OCI-LY7 (cell line): ENCODE measurements around the gene RCVRN. TPM values are rescaled to one million over a fixed set of nuclear protein-coding genes. Genes with fewer than 3 reads are reported as not detected.

Experiments used
- BruUV-seq: library from RNA; stranded (reverse); fragments of 400-500 nt; replicated peaks from 2 replicates; lab custom pipeline; 2021; lab: Mats Ljungman, UMichigan
- CTCF ChIA-PET: fragments of 300-600 bp; sonication (Branson Sonifier 250); formaldehyde crosslinking; loops from one replicate; lab custom pipeline; 2022; ENCODE audit warnings: antibody characterized with exemption; ENCODE audit not compliant: unreplicated experiment; lab: Charles Lee
- POLR2A ChIA-PET: fragments of 300-600 bp; sonication (Branson Sonifier 250); formaldehyde crosslinking; loops from one replicate; lab custom pipeline; 2022; ENCODE audit warnings: antibody characterized with exemption; lab: Charles Lee
- DNase-seq: peaks from one replicate; pipeline ENCODE4 v3.0.0-alpha.2; 2015; ENCODE audit warnings: low spot score
- H2AFZ ChIP-seq: fragments of 200-600 bp; sonication (generic), shearing (Covaris generic); 2 replicates; pipeline ENCODE4 v1.6.1; 2014; ENCODE audit warnings: mild to moderate bottlenecking, antibody characterized with exemption, low read length, moderate library complexity
- H3K27ac ChIP-seq: fragments of 200-600 bp; sonication (generic); 2 replicates; pipeline ENCODE4 v1.5.1; 2014; ENCODE audit warnings: mixed run types, low read depth, mild to moderate bottlenecking, moderate library complexity, low read length, inconsistent platforms; ENCODE audit not compliant: poor library complexity, severe bottlenecking
- H3K36me3 ChIP-seq: fragments of 200-600 bp; sonication (generic); 2 replicates; pipeline ENCODE4 v1.6.1; 2014; ENCODE audit warnings: mild to moderate bottlenecking, antibody characterized with exemption, low read length, moderate library complexity, mixed read lengths; ENCODE audit not compliant: insufficient read depth
- H3K4me1 ChIP-seq: fragments of 200-600 bp; sonication (generic); 2 replicates; pipeline ENCODE4 v1.5.1; 2014; ENCODE audit warnings: mild to moderate bottlenecking, low read length; ENCODE audit not compliant: insufficient read depth, poor library complexity, severe bottlenecking
- H3K4me2 ChIP-seq: fragments of 200-600 bp; sonication (generic); 2 replicates; pipeline ENCODE4 v1.6.1; 2014; ENCODE audit warnings: mild to moderate bottlenecking, low read length
- H3K4me3 ChIP-seq: fragments of 200-600 bp; sonication (generic); 2 replicates; pipeline ENCODE4 v1.5.1; 2014; ENCODE audit warnings: mild to moderate bottlenecking, low read depth, low read length; ENCODE audit not compliant: poor library complexity, severe bottlenecking
- H3K79me2 ChIP-seq: fragments of 200-600 bp; sonication (generic); 2 replicates; pipeline ENCODE4 v1.6.1; 2016; ENCODE audit warnings: low read depth, mild to moderate bottlenecking, low read length, moderate library complexity, mixed read lengths; ENCODE audit not compliant: insufficient read depth
- H3K9me2 ChIP-seq: fragments of 200-600 bp; sonication (generic); 2 replicates; pipeline ENCODE4 v1.6.1; 2016; ENCODE audit warnings: mild to moderate bottlenecking, low read length, mixed read lengths; ENCODE audit not compliant: insufficient read depth
- H3K9me3 ChIP-seq: fragments of 200-600 bp; sonication (generic); 2 replicates; pipeline ENCODE4 v1.6.1; 2014; ENCODE audit warnings: mild to moderate bottlenecking, mixed run types, low read length, mixed read lengths
- H4K20me1 ChIP-seq: fragments of 200-600 bp; sonication (generic); 2 replicates; pipeline ENCODE4 v1.6.1; 2014; ENCODE audit warnings: mild to moderate bottlenecking, antibody characterized with exemption, low read length, moderate library complexity, mixed read lengths; ENCODE audit not compliant: insufficient read depth
- EZH2phosphoT487 ChIP-seq: fragments of 200-600 bp; sonication (generic); IDR thresholded peaks from 2 replicates; pipeline ENCODE4 v1.6.1; 2018; ENCODE audit warnings: low read depth, borderline replicate concordance, mild to moderate bottlenecking, mixed run types, antibody characterized with exemption, low read length, moderate library complexity, mixed read lengths
- intact Hi-C: fragments of 100-400 bp; cut with micrococcal nuclease; formaldehyde crosslinking; loops from one replicate; pipeline ENCODE4 v1.10.0; 2022; ENCODE audit not compliant: unreplicated experiment
- total RNA-seq, 2 experiments: library from RNA; depleted of rRNA in 1 of 2; stranded (reverse); fragments of >200 nt in 1 of 2; shearing (Covaris generic) in 1 of 2; gene quantifications; 2 replicates each; pipeline ENCODE4 v1.2.3, GENCODE V29; 2014 to 2022
- TF ChIP-seq, protein P1 (sequence below): fragments of 200-600 bp; sonication (generic); conservative IDR thresholded peaks from 2 replicates; pipeline ENCODE4 v1.5.1; 2014; ENCODE audit warnings: mild to moderate bottlenecking, antibody characterized with exemption, low read length, moderate library complexity, mixed read lengths

The RCVRN gene
- total RNA-seq, 2 experiments from 2014 or later, result not detected

DNA sequence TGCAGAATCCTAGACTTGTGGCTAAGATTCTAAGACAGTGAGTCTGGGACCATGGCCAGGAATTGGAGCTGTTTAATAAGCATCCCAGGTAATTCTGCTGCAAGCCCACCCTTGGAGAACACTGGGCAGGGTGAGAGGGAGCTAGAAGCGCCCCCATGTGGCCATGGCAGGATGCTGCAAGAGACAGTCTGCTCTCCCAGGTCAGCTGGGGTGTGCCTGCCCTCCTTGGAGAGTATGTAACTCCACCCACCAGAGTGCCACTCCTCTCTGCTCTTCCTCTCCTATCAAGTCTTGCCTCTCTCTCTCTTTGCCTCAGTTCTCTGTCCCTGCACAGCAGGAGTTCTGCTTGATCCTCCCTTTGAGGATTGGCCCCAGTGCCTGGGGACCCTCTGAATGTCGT, 14.9 kb downstream of the RCVRN start:
- no peak overlapping the region for H3K4me3 ChIP-seq
- H3K9me3 ChIP-seq, result no peaks in the 10 kb centered on the region
- POLR2A ChIA-PET, result no interaction called here
- no peak overlapping the region for H3K27ac ChIP-seq
- no peaks in the 10 kb centered on the region for H3K79me2 ChIP-seq
- no TSS peak for BruUV-seq
- peak; percentile 27 for DNase-seq
- TF ChIP-seq, protein P1, sequence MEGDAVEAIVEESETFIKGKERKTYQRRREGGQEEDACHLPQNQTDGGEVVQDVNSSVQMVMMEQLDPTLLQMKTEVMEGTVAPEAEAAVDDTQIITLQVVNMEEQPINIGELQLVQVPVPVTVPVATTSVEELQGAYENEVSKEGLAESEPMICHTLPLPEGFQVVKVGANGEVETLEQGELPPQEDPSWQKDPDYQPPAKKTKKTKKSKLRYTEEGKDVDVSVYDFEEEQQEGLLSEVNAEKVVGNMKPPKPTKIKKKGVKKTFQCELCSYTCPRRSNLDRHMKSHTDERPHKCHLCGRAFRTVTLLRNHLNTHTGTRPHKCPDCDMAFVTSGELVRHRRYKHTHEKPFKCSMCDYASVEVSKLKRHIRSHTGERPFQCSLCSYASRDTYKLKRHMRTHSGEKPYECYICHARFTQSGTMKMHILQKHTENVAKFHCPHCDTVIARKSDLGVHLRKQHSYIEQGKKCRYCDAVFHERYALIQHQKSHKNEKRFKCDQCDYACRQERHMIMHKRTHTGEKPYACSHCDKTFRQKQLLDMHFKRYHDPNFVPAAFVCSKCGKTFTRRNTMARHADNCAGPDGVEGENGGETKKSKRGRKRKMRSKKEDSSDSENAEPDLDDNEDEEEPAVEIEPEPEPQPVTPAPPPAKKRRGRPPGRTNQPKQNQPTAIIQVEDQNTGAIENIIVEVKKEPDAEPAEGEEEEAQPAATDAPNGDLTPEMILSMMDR, result peak; percentile 75
- no peak for TF ChIP-seq EZH2phosphoT487
- intact Hi-C loops, result no loop called here
- no peaks in the 10 kb centered on the region for H3K36me3 ChIP-seq
- no peak overlapping the region for H3K4me2 ChIP-seq
- H2AFZ ChIP-seq, result no peak overlapping the region
- H3K4me1 ChIP-seq, result no peaks in the 10 kb centered on the region
- H4K20me1 ChIP-seq, result no peaks in the 10 kb centered on the region
- H3K9me2 ChIP-seq, result no peaks in the 10 kb centered on the region; the same call in 1 of the 2 replicates
- CTCF ChIA-PET, result no interaction called here

- no peaks in the 10 kb centered on the region for H3K79me2 ChIP-seq
- intact Hi-C loops, result no loop called here
- H3K36me3 ChIP-seq, result no peaks in the 10 kb centered on the region
- no peak for TF ChIP-seq EZH2phosphoT487
- TF ChIP-seq, protein P1, result no peak
- H3K4me1 ChIP-seq, result no peaks in the 10 kb centered on the region
- no peak for DNase-seq
- H3K9me2 ChIP-seq, result no peaks in the 10 kb centered on the region; the same call in 1 of the 2 replicates
- no peak overlapping the region for H3K4me3 ChIP-seq
- CTCF ChIA-PET, result no interaction called here
- no peak overlapping the region for H3K4me2 ChIP-seq
- H2AFZ ChIP-seq, result no peak overlapping the region
- no TSS peak for BruUV-seq
- POLR2A ChIA-PET, result no interaction called here
- no peaks in the 10 kb centered on the region for H3K9me3 ChIP-seq
- no peaks in the 10 kb centered on the region for H4K20me1 ChIP-seq
- H3K27ac ChIP-seq, result no peak overlapping the region
Measured at GRCh38 chr17:9887508-9887907, 17.6 kb downstream of the RCVRN start.

DNA sequence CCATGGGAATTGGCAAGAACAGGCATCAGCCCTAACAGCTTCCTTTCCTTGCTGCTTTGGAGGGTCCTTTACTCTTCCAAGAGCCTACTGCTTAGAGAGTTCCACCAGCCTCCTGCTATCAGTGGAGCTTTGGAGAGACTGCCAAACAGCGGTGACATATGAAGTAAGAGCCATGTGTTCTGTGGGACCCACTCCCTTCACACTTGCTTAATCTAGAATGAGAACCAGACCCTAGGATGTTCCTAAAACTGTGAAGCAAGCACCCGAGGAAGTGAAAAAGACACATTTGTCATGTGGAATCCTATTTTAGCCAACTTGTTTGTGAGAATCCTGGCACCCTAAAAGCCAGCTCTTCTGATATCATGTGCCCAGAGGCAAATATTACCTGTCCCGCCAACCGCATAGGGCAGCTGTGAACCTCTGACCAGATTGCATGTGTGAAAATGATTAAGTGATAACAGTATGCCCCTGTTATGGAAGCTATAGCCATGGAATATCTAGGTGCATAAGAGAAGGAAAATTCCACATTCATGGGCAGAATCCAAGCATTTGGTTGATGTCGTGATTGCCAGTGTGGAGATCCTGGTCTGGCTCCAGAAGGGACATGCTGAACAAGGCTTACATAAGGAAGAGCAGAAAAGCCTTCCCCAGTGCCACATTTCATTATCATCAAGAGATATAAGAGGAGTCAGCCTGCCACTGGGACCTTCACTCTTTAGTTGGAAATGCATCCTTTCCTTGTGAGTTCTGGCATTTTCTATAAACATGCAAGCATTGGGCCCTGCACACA, 18.7 kb downstream of the RCVRN start:
- H3K4me2 ChIP-seq, result no peak overlapping the region
- H3K27ac ChIP-seq, result no peak overlapping the region
- H3K9me2 ChIP-seq, result no peaks in the 10 kb centered on the region; the same call in 1 of the 2 replicates
- intact Hi-C loops, result no loop called here
- ChIA-PET POLR2A (no interaction called here), CTCF (no interaction called here)
- TF ChIP-seq, protein P1, result no peak
- no peak for TF ChIP-seq EZH2phosphoT487
- no TSS peak for BruUV-seq
- H2AFZ ChIP-seq, result no peak overlapping the region
- no peak for DNase-seq
- H3K4me1 ChIP-seq, result no peaks in the 10 kb centered on the region
- H3K36me3 ChIP-seq, result no peaks in the 10 kb centered on the region
- H3K4me3 ChIP-seq, result no peak overlapping the region
- H3K9me3 ChIP-seq, result no peaks in the 10 kb centered on the region
- H4K20me1 ChIP-seq, result no peaks in the 10 kb centered on the region
- H3K79me2 ChIP-seq, result no peaks in the 10 kb centered on the region
